ENCODE data around the gene CST3.
"Not testable (repeated sequence)": the region's sequence is repeated elsewhere in the genome, so short reads cannot be mapped to it uniquely, and the experiment has no call there.

The CST3 gene

DNA sequence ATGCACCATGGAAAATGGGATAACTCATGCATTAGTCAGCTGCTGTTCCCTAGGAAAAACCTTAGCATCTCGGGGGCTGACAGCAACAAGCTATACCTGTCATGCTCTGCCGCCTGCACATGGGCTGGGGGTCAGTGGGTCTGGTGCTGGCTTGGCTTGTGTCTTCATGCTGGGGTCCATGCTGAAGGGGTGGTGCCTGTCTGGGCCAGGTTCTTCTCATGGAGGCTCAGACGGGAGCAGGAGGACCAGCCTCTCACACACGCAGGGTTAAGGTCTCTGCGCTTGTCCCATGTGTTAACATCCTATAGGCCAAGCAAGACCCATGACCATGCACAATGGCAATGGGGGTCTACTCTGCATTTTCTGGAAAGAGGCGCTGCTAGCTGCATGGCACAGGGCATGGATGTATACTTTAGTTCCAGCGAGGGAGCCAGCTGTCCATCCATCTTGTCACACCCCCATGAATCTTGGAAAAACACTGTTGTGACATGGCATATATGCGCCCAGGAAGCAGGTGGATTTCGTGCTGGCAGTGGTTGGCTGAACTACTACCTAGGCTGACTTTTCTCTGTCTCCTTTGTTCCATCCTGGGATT is 24.6 kb upstream of the CST3 start:
- no peak for DNase-seq (ENCODE audit: low read depth)

GRCh38 chr20:23661002-23661429 is 23.3 kb upstream of the CST3 start:
- no peak for DNase-seq (ENCODE audit: low read depth)

- no peak for DNase-seq (ENCODE audit: low read depth)
These were observed 22.5 kb upstream of the CST3 start for GRCh38 chr20:23659989-23660837.

DNA sequence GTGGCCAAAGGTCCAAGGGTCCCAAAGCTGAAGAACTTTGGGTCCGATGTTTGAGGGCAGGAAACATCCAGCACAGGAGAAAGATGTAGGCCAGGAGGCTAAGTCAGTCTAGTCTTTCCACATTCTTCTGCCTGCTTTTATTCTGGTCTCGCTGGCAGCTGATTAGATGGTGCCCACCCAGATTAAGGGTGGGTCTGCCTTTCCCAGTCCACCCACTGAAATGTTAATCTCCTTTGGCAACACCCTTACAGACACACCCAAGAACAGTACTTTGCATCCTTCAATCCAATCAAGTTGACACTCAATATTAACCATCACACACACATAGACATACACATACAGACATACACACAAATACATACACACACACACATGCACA is 21.8 kb upstream of the CST3 start:
- not testable (repeated sequence) for DNase-seq (ENCODE audit: low read depth)

- DNase-seq (ENCODE audit: low read depth): no peak
These were observed 21.3 kb upstream of the CST3 start for GRCh38 chr20:23658989-23659609.

DNA sequence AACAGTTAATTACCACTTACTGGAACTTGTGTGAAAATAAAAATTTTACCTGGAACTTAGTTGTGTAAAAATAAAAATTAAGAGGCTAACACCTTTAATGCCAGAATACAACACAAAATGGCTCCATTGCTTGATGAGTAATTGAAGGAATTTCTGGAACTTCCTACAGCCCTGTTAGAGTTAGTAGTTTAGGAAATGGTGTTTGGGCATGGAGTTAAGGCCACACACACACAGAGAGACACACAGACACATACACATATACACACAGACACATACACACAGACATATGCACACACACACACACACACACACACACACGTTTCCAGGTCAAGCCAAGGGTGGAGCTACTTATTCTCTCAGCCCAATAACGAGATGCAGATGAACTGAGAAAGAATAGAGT is 20.6 kb upstream of the CST3 start:
- DNase-seq (ENCODE audit: low read depth): no peak

DNA sequence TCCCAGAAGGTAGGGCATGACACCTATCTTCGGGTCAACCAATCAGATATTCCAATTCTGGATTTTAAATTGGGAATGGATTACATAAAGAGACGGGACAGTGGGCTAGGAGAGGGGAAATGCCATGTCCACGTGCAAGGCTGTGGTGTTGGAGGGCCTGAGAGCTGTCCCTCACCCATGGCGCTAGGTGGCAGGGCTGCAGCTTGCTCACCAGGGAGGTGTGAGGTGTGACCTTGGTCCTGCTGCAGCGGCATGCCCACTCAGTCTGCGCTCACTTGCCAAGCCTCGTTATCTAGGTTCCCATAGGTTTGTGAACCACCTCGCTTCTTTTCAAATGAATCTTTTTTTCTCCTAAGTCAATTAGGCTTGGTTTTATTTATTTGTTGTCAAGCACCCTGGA is 19.4 kb upstream of the CST3 start:
- DNase-seq (ENCODE audit: low read depth): no peak

GRCh38 chr20:23656372-23656771 is 18.6 kb upstream of the CST3 start:
- no peak for DNase-seq (ENCODE audit: low read depth)

GRCh38 chr20:23655491-23656211 is 17.9 kb upstream of the CST3 start:
- DNase-seq (ENCODE audit: low read depth): no peak

DNA sequence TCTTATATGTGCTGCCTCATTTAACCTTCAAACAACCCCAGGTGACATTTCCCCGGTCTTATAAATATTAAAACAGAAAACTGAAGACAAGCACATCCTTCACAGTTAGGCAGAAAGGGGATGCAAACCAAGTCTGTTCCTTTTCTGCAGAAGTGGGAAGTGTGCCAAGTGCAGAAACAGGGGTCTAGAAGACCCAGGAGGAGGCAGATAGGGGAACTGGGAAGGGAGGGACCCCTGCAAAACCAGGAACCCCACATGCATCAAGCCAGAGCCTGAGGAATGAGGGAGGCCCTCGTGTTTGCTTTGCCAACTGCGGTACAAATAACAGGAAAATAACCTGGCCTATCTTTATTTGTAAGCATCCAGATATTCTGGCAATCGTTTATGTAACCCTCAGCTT is 17.0 kb upstream of the CST3 start:
- DNase-seq (ENCODE audit: low read depth): no peak

- no peak for DNase-seq (ENCODE audit: low read depth)
These were observed 16.2 kb upstream of the CST3 start for GRCh38 chr20:23654000-23654399.

- DNase-seq (ENCODE audit: low read depth): no peak
These were observed 15.7 kb upstream of the CST3 start for GRCh38 chr20:23653400-23653938.

GRCh38 chr20:23652926-23653325 is 15.2 kb upstream of the CST3 start:
- DNase-seq (ENCODE audit: low read depth): no peak

DNA sequence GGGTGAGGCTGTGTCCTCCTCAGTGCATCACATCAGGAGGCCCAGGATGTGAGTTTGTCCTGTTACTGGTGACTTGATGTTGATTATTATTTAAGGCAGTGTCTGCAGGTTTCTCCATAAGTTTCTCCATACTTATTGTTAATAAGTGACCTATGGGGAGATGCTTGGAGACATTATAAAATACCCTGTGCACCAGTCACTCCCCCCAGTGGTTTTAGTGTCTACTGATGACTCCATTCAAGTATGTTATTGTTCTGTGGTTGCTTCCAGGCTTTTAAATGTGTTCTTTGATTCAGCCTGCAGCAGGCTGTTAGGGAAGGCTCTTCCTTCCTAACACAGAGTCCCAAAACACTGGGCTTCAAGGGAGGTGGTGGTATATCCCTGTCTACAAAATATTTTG is 14.6 kb upstream of the CST3 start:
- no peak for DNase-seq (ENCODE audit: low read depth)

DNA sequence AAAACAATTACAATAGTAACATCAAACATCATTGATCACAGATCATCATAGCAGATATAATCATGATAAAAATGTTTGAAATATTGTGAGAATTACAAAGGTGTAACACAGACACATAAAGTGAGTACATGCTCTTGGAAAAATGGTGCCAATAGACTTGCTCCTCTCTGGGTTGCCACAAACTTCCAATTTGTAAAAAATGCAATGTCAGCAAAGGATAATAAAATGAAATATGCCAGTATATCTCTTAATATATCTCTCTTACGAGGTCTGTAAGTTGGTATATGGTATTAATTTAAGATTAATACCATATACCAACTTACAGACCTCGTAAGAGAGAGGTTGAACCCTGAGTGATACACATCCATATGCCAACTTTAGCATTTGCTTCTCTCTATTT is 13.4 kb upstream of the CST3 start:
- DNase-seq (ENCODE audit: low read depth): no peak

DNA sequence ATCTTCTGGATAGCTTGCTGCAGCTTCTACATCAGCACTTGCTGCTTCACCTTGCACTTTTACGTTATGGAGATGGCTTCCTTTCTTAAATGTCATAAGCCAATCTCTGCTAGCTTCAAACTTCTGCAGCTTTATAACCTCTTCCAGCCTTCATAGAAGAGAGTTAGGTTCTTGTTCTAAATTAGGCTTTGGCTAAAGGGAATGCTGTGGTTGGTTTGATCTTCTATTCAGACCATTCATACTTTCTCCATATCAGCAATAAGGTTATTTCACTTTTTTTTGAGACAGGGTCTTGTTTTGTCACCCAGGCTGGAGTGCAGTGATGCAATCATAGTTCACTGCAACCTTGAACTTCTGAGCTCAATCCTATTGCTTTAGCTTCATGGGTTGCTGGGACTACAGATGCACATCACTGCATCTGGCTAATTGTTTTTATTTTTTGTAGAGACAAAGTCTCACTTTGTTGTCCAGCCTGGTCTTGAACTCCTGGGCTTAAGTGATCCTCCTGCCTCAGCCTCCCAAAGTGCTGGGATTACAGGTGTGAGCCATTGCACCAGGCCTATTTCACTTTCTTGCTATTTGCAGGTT is 12.2 kb upstream of the CST3 start:
- no peak for DNase-seq (ENCODE audit: low read depth)

DNA sequence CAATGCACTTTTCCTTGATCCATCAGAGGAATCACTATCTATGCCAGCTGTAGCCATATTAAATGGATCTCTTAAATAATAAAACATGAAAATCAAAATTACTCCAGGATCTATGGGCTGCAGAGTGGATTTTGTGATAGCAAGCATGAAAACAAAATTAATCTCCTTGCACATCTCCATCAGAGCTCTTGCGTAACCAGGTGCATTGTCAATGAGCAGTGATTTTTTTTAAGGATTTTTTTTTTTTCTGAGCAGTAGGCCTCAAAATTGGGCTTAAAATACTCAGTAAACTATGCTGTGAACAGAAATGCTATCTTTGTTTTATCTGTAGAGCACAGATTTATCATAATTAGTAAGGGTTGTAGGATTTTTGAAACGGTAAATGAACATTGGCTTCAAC is 11.5 kb upstream of the CST3 start:
- no peak for DNase-seq (ENCODE audit: low read depth)

- DNase-seq (ENCODE audit: low read depth): no peak
These were observed 9.6 kb upstream of the CST3 start for GRCh38 chr20:23647346-23647745.

- DNase-seq (ENCODE audit: low read depth): no peak
These were observed 8.5 kb upstream of the CST3 start for GRCh38 chr20:23646106-23646873.

DNA sequence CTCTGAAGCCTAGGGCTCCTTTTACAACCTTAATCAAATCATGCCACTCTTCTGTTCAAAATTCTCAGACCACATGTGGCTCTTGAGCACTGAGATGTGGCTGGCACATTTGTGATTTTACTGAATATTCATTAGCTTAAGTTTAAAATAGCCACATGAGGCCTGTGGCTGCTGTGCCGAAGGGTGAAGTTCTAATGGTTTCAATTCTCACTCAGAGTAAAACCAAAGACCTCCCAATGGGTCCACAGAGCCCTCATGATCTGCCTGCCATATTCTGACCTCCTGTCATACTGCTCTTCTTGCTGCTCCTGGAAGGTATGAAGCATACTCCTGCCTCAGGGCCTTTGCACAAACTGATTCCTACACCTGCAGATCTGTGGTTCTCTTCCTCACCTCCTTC is 7.8 kb upstream of the CST3 start:
- no peak for DNase-seq (ENCODE audit: low read depth)

DNA sequence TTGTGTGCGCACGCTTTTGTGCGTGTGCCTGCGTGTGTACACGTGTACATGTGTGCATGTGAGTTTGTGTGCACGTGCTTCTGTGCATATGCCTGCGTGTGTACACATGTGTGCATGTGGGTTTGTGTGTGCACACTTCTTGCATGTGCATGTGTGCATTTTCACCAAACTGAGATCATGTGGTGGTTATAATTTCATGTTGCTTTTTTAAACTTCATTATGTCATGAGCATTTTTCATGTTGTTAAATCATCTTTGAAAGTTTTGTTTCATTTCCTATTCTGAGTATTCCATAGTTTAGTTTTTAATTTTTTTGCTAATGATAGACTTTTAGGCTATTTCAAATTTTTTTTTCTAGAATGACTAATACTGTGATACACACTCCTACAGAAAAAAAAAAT is 6.4 kb upstream of the CST3 start:
- DNase-seq (ENCODE audit: low read depth): no peak
